Measurements from ENCODE around the gene CLEC7A.

GRCh38 chr12:10073261-10073660 lies 56.7 kb downstream of the CLEC7A start:
- TF ChIP-seq POLR2AphosphoS5 (IDR thresholded peaks at IDR 0.05; ENCODE audit: low read depth, low read length) = no peak
- TF ChIP-seq TAF1 (IDR thresholded peaks at IDR 0.05; ENCODE audit: low read depth, low read length) = no peak
- TF ChIP-seq POLR2A (IDR thresholded peaks at IDR 0.05; ENCODE audit: low read depth, low read length) = no peak
- no peak for TF ChIP-seq PAX5 (IDR thresholded peaks at IDR 0.05; ENCODE audit: insufficient read depth, low read length, severe bottlenecking)

All from GM12891 (cell line).